Measurements from ENCODE around the gene RPP38.

The RPP38 gene

DNA sequence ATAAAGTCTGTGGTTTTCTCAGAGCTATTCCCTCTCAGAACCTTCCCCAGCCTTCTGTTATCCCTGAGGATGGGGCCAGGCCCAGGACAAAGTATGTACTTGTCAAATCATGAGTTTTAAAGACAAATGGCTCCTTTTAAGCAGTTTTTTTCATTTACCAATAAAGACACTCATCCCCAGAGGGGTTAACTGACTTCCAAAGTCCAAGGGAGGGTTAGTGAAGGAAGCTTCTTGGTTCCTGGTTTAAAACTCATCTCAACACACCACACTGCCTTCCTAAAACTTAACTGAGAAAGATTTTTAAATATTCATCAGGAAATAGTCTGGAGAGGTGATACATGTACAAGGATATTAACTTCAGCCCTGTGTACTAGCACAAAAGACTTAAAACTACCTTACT lies 55.4 kb downstream of the RPP38 start:
- DNase-seq (ENCODE audit: low read depth), result no peak

Measured in stimulated activated CD8-positive, alpha-beta memory T cell treated with anti-CD3 and anti-CD28 coated beads, Interleukin-7, amount 100 ng/mL, for 24 hours (primary cell).